DMS 273 (cell line): Measurements from ENCODE around the gene KDM5C.
A peak's percentile ranks its signal among the peaks of the same experiment; 100 is the strongest.

Experiments
- DNase-seq: peaks from one replicate; lab custom pipeline; 2025; ENCODE audit not compliant: unreplicated experiment; lab: John Stamatoyannopoulos, UW

The KDM5C gene

GRCh38 chrX:53251307-53251706 lies 26.3 kb upstream of the KDM5C start:
- no peak for DNase-seq

GRCh38 chrX:53250556-53250955 lies 25.5 kb upstream of the KDM5C start:
- no peak for DNase-seq

- DNase-seq: peak; percentile 22
Observed at GRCh38 chrX:53249408-53250042, 24.5 kb upstream of the KDM5C start.

- no peak for DNase-seq
Observed at GRCh38 chrX:53247928-53248327, 22.9 kb upstream of the KDM5C start.

- DNase-seq: no peak
Observed at GRCh38 chrX:53246231-53246630, 21.2 kb upstream of the KDM5C start.

- no peak for DNase-seq
Observed at GRCh38 chrX:53244610-53245009, 19.6 kb upstream of the KDM5C start.

GRCh38 chrX:53242310-53242709 lies 17.3 kb upstream of the KDM5C start:
- no peak for DNase-seq

- no peak for DNase-seq
Observed at GRCh38 chrX:53241558-53241957, 16.6 kb upstream of the KDM5C start.

- DNase-seq: peak; percentile 48
Observed at GRCh38 chrX:53239474-53239873, 14.5 kb upstream of the KDM5C start.

- DNase-seq: no peak
Observed at GRCh38 chrX:53237056-53237455, 12.0 kb upstream of the KDM5C start.

- no peak for DNase-seq
Observed at GRCh38 chrX:53236025-53236679, 11.1 kb upstream of the KDM5C start.

- DNase-seq: no peak
Observed at GRCh38 chrX:53235566-53235965, 10.6 kb upstream of the KDM5C start.

- no peak for DNase-seq
Observed at GRCh38 chrX:53234484-53234883, 9.5 kb upstream of the KDM5C start.

GRCh38 chrX:53233536-53233935 lies 8.5 kb upstream of the KDM5C start:
- DNase-seq: no peak

GRCh38 chrX:53230116-53230515 lies 5.1 kb upstream of the KDM5C start:
- DNase-seq: no peak

GRCh38 chrX:53227224-53227765 lies 2.3 kb upstream of the KDM5C start:
- no peak for DNase-seq

GRCh38 chrX:53223955-53224859 lies 800 bp downstream of the KDM5C start:
- peak; percentile 54 for DNase-seq

GRCh38 chrX:53223068-53223693 lies 1.8 kb downstream of the KDM5C start:
- peak; percentile 19 for DNase-seq

- no peak for DNase-seq
Observed at GRCh38 chrX:53211391-53211978, 13.5 kb downstream of the KDM5C start.

GRCh38 chrX:53196678-53197077 lies 28.3 kb downstream of the KDM5C start:
- no peak for DNase-seq

GRCh38 chrX:53195401-53195800 lies 29.6 kb downstream of the KDM5C start:
- DNase-seq: no peak
